H1 (cell line): ENCODE measurements around the gene TUT1. TPM values are rescaled to one million over a fixed set of nuclear protein-coding genes. Genes with fewer than 3 reads are reported as not detected.

Source experiments
- CTCF ChIA-PET: fragments of 300-600 bp; sonication (Branson Sonifier 250); formaldehyde crosslinking; loops from one replicate; lab custom pipeline; 2021; ENCODE audit not compliant: partially characterized antibody; lab: Charles Lee
- POLR2A ChIA-PET: fragments of 300-600 bp; sonication (Branson Sonifier 250); formaldehyde crosslinking; loops from one replicate; lab custom pipeline; 2021; ENCODE audit warnings: inconsistent platforms; ENCODE audit not compliant: partially characterized antibody; lab: Charles Lee
- DNase-seq, 2 experiments: peaks; one replicate each; pipeline versions ENCODE4 v3.0.0 to v3.0.0-alpha.2; 2010 to 2022; ENCODE audit warnings: low spot score in 2 of 2, low read depth in 1 of 2, mixed read lengths in 1 of 2
- FAIRE-seq: peaks from 2 replicates; lab custom pipeline; 2011; peaks lifted over from hg19 to GRCh38; lab: Jason Lieb, UNC
- H2AFZ ChIP-seq: 2 replicates; pipeline ENCODE4 v1.8.1; 2012; ENCODE audit warnings: low read length, inconsistent platforms
- H2AK5ac ChIP-seq: 2 replicates; pipeline ENCODE4 v1.6.1; 2013; ENCODE audit warnings: low read depth, low read length
- H2BK120ac ChIP-seq: replicated peaks from 2 replicates; pipeline ENCODE3; 2013; ENCODE audit warnings: low read depth, low read length, inconsistent platforms
- H2BK12ac ChIP-seq: 2 replicates; pipeline ENCODE4 v1.6.1; 2013; ENCODE audit warnings: low read depth, low read length
- H2BK15ac ChIP-seq: 2 replicates; pipeline ENCODE4 v1.6.1; 2013; ENCODE audit warnings: low read length
- H2BK20ac ChIP-seq: 2 replicates; pipeline ENCODE4 v1.6.1; 2013; ENCODE audit warnings: low read length
- H2BK5ac ChIP-seq: 2 replicates; pipeline ENCODE4 v1.6.1; 2013; ENCODE audit warnings: low read depth, low read length
- H3K14ac ChIP-seq: 2 replicates; pipeline ENCODE4 v1.6.1; 2013; ENCODE audit warnings: inconsistent platforms; ENCODE audit not compliant: insufficient read length
- H3K18ac ChIP-seq: 2 replicates; pipeline ENCODE4 v1.6.1; 2013; ENCODE audit warnings: low read length; ENCODE audit errors: extremely low read depth
- H3K23ac ChIP-seq: 2 replicates; pipeline ENCODE4 v1.6.1; 2013; ENCODE audit warnings: inconsistent platforms; ENCODE audit not compliant: insufficient read length
- H3K23me2 ChIP-seq: 2 replicates; pipeline ENCODE4 v1.6.1; 2013; ENCODE audit warnings: low read depth, low read length
- H3K27ac ChIP-seq: 2 replicates; pipeline ENCODE4 v1.6.1; 2011; ENCODE audit warnings: low read depth, low read length, inconsistent platforms
- H3K27me3 ChIP-seq, 4 experiments: replicated peaks in 1 of 4; 1 replicate in 1 of 4; 2 replicates in 3 of 4; pipeline versions ENCODE4 v1.6.1 to v1.8.1; 2011 to 2013; ENCODE audit warnings: low read length in 3 of 4, mild to moderate bottlenecking in 3 of 4, inconsistent platforms in 2 of 4, mixed read lengths in 2 of 4, moderate library complexity in 1 of 4; ENCODE audit not compliant: control insufficient read depth in 3 of 4, insufficient read depth in 3 of 4; ENCODE audit errors: extremely low read depth in 1 of 4
- H3K36me3 ChIP-seq, 4 experiments: 2 replicates each; pipeline versions ENCODE4 v1.6.1 to v1.8.1; 2011 to 2013; ENCODE audit warnings: mild to moderate bottlenecking in 4 of 4, low read length in 3 of 4, moderate library complexity in 2 of 4, control low read depth in 1 of 4, inconsistent platforms in 1 of 4; ENCODE audit not compliant: insufficient read depth in 4 of 4, control insufficient read depth in 2 of 4
- H3K4ac ChIP-seq: replicated peaks from 2 replicates; pipeline ENCODE3; 2013; ENCODE audit warnings: low read length, low read depth, mixed read lengths, inconsistent platforms; ENCODE audit not compliant: insufficient read length
- H3K4me1 ChIP-seq, 4 experiments: replicated peaks in 1 of 4; 1 replicate in 1 of 4; 2 replicates in 3 of 4; pipeline versions ENCODE4 v1.6.1 to v1.8.1; 2011 to 2013; ENCODE audit warnings: low read length in 3 of 4, inconsistent platforms in 2 of 4, mixed read lengths in 1 of 4; ENCODE audit not compliant: insufficient read depth in 4 of 4, control insufficient read depth in 3 of 4
- H3K4me2 ChIP-seq, 2 experiments: 2 replicates each; pipeline versions ENCODE4 v1.6.1 to v1.8.1; 2011 to 2013; ENCODE audit warnings: low read depth in 2 of 2, low read length in 2 of 2, control low read depth in 1 of 2, inconsistent platforms in 1 of 2, mild to moderate bottlenecking in 1 of 2; ENCODE audit not compliant: insufficient read depth in 1 of 2
- H3K4me3 ChIP-seq, 4 experiments: fragments of 200-600, 300-600 bp in 1 of 4; sonication (generic), shearing (Covaris generic), sonication (Bioruptor Twin) in 1 of 4; 2 replicates each; pipeline versions ENCODE4 v1.5.1 to v1.8.1; 2011 to 2016; ENCODE audit warnings: low read length in 4 of 4, low read depth in 3 of 4, control low read depth in 2 of 4, inconsistent platforms in 2 of 4, mild to moderate bottlenecking in 2 of 4, mixed read lengths in 1 of 4, moderate library complexity in 1 of 4; ENCODE audit not compliant: insufficient read depth in 2 of 4; ENCODE audit errors: extremely low read depth in 1 of 4
- H3K56ac ChIP-seq: replicated peaks from 2 replicates; pipeline ENCODE3; 2013; ENCODE audit warnings: low read depth, mild to moderate bottlenecking, mixed read lengths, low read length, inconsistent platforms; ENCODE audit not compliant: insufficient read length
- H3K79me1 ChIP-seq: 2 replicates; pipeline ENCODE4 v1.6.1; 2013; ENCODE audit warnings: low read depth, low read length, control low read depth
- H3K79me2 ChIP-seq, 2 experiments: 2 replicates each; pipeline versions ENCODE4 v1.6.1 to v1.8.1; 2012 to 2013; ENCODE audit warnings: low read length in 2 of 2, mild to moderate bottlenecking in 2 of 2, inconsistent platforms in 1 of 2; ENCODE audit not compliant: insufficient read depth in 2 of 2, control insufficient read depth in 1 of 2
- H3K9ac ChIP-seq, 4 experiments: replicated peaks in 1 of 4; 1 replicate in 1 of 4; 2 replicates in 3 of 4; pipeline versions ENCODE4 v1.6.1 to v1.8.1; 2011 to 2013; ENCODE audit warnings: low read depth in 3 of 4, low read length in 3 of 4, control low read depth in 2 of 4, mild to moderate bottlenecking in 2 of 4, moderate library complexity in 2 of 4, inconsistent platforms in 1 of 4; ENCODE audit errors: extremely low read depth in 1 of 4
- H3K9me3 ChIP-seq, 2 experiments: 2 replicates each; pipeline versions ENCODE4 v1.6.1 to v1.8.1; 2012 to 2013; ENCODE audit warnings: mild to moderate bottlenecking in 2 of 2, moderate library complexity in 2 of 2, control low read depth in 1 of 2, inconsistent platforms in 1 of 2, low read depth in 1 of 2, low read length in 1 of 2, mixed read lengths in 1 of 2; ENCODE audit not compliant: insufficient read depth in 2 of 2
- H4K20me1 ChIP-seq, 2 experiments: replicated peaks in 1 of 2; 2 replicates each; pipeline versions ENCODE3 to v1.8.1; 2011 to 2013; ENCODE audit warnings: inconsistent platforms in 2 of 2, low read length in 2 of 2, mild to moderate bottlenecking in 1 of 2; ENCODE audit not compliant: insufficient read depth in 2 of 2, control insufficient read depth in 1 of 2
- H4K5ac ChIP-seq: 2 replicates; pipeline ENCODE4 v1.6.1; 2013; ENCODE audit warnings: low read length, low read depth, mixed read lengths, inconsistent platforms; ENCODE audit not compliant: insufficient read length
- H4K8ac ChIP-seq: 2 replicates; pipeline ENCODE4 v1.8.0; 2013; ENCODE audit warnings: mild to moderate bottlenecking, moderate library complexity, low read length, inconsistent platforms; ENCODE audit not compliant: insufficient read depth; ENCODE audit errors: extremely low read depth
- H4K91ac ChIP-seq: replicated peaks from 2 replicates; pipeline ENCODE3; 2013; ENCODE audit warnings: low read length, mixed read lengths, inconsistent platforms; ENCODE audit not compliant: insufficient read length
- HDAC2 ChIP-seq, 2 experiments: fragments of 300-600 bp in 1 of 2; sonication (generic) in 1 of 2; IDR thresholded peaks; 2 replicates each; pipeline ENCODE4 v1.6.1; 2011 to 2012; ENCODE audit warnings: low read depth in 2 of 2, low read length in 2 of 2, mild to moderate bottlenecking in 2 of 2, moderate library complexity in 2 of 2, borderline replicate concordance in 1 of 2, inconsistent platforms in 1 of 2
- JUND ChIP-seq: IDR thresholded peaks from 2 replicates; pipeline ENCODE4 v1.6.1; 2011; ENCODE audit warnings: mild to moderate bottlenecking, improper control_type of control experiment, low read length
- KDM1A ChIP-seq: fragments of 200-600, 300-600 bp; sonication (generic); IDR thresholded peaks from 2 replicates; pipeline ENCODE4 v1.7.1; 2016; ENCODE audit warnings: mild to moderate bottlenecking, low read length, borderline replicate concordance
- KDM5A ChIP-seq: fragments of 200-600 bp; IDR thresholded peaks from 2 replicates; pipeline ENCODE4 v1.7.1; 2012; ENCODE audit warnings: mild to moderate bottlenecking, low read length, inconsistent platforms, mixed read lengths
- SAP30 ChIP-seq: fragments of 300-600 bp; sonication (generic); IDR thresholded peaks from 2 replicates; pipeline ENCODE4 v1.7.1; 2012; ENCODE audit warnings: low read length, moderate library complexity, mild to moderate bottlenecking, inconsistent platforms; ENCODE audit not compliant: insufficient read depth, insufficient replicate concordance
- SIN3A ChIP-seq, 2 experiments: IDR thresholded peaks in 1 of 2; conservative IDR thresholded peaks in 1 of 2; 2 replicates each; pipeline ENCODE4 v1.6.1; 2011 to 2012; ENCODE audit warnings: low read length in 2 of 2, improper control_type of control experiment in 1 of 2, low read depth in 1 of 2, mild to moderate bottlenecking in 1 of 2
- TCF12 ChIP-seq: IDR thresholded peaks from 2 replicates; pipeline ENCODE4 v1.6.1; 2011; ENCODE audit warnings: low read depth, mild to moderate bottlenecking, low read length
- WGBS, 2 experiments: shearing (Covaris generic) in 1 of 2; methylation state at CpG; one replicate each; pipeline versions ENCODE4 v1.1.6 to v1.1.7; 2013 to 2015; ENCODE audit warnings: low lambda C conversion rate in 2 of 2, mixed read lengths in 2 of 2, inconsistent platforms in 1 of 2, low coverage in 1 of 2, missing lambda C conversion rate in 1 of 2; ENCODE audit not compliant: insufficient replicate concordance in 2 of 2, insufficient coverage in 1 of 2, insufficient read length in 1 of 2; ENCODE audit errors: extremely low coverage in 1 of 2, missing lambda C conversion rate in 1 of 2; 5-methylcytosine and 5-hydroxymethylcytosine counted together
- polyA plus RNA-seq, 7 experiments: library from polyadenylated mRNA; depleted of rRNA in 3 of 7; stranded (reverse) in 5 of 7; unstranded in 2 of 7; fragments of >200 nt in 5 of 7; fragments of 200-250 nt in 2 of 7; gene quantifications; 1 replicate in 5 of 7; 2 replicates in 1 of 7; 4 replicates in 1 of 7; pipeline versions ENCODE4 v1.2.1 to v1.2.3, GENCODE V29; 2011 to 2013; ENCODE audit warnings: missing spikeins in 2 of 7, mixed read lengths in 2 of 7
- total RNA-seq: library from RNA; stranded (reverse); fragmentation: NEBNext Ultra II Directional; extraction: Animal tissue kit (Norgen Biotek cat#: 25700); gene quantifications from 2 replicates; pipeline ENCODE4 v1.2.1, GENCODE V29; 2021
- TF ChIP-seq, protein P1 (sequence below): IDR thresholded peaks from 2 replicates; pipeline ENCODE4 v1.6.1; 2011; ENCODE audit warnings: low read depth, mild to moderate bottlenecking, low read length; ENCODE audit not compliant: insufficient read depth
- TF ChIP-seq, protein P2 (sequence below): IDR thresholded peaks from 2 replicates; pipeline ENCODE4 v1.6.1; 2012; ENCODE audit warnings: inconsistent platforms

The TUT1 gene
- total and polyA plus RNA-seq, 2 of the 8 experiments (the other 6 are each of a cell fraction or from before 2014, with no cell fraction given) = 17.8 to 24.6 TPM

DNA sequence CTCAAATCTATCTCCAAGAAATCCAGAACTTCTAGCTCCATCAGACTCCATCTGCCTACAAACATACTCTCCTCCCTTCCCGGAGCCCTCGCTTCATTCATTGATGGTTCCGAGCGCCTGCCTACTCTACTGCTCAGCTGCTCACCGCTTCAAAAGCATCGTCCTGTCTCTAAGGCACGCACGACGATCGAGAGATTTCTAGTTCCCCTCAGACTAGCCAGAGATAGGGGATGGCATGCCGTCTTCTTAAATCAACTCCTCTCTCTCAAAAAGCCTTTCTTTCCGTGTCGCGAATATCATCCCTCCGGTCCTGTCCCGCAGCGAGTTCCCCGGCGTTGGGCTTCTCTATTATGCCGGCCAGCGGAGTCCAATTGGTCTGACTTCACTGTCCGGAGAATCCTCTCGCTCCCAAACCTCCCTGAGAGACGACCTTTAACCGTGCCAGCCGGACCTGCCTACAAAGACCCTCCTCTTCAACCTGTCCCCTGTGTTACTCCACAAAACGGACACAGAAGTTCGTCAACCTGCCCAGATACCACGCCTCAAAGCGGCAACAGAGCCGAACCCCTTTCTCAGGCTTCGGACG, 18.2 kb downstream of the TUT1 start:
- Histone ChIP-seq H2BK12ac (no peak overlapping the region; the same call in 1 of the 2 replicates), H3K9ac (peak overlapping the region; percentile 79 to 95 (median 94)), H3K4me3 (peak overlapping the region; percentile 90 to 100 (median 91)), H2BK120ac (peak overlapping the region; percentile 50), H3K79me1 (0 out of 2 replicates have a peak, but pooled peaks cover 4% of the 10 kb centered on the region), H3K79me2 (peaks cover 0 to 45% of the 10 kb centered on the region in 2 experiments), H3K23me2 (peaks cover 13% of the 10 kb centered on the region), H4K8ac (peak overlapping the region; percentile 96; the same call in 1 of the 2 replicates), H4K20me1 (peaks cover 0 to 18% of the 10 kb centered on the region in 2 experiments), H2BK5ac (peak overlapping the region; percentile 62; the same call in 1 of the 2 replicates), H3K56ac (peak overlapping the region; percentile 43), H2AK5ac (no peak overlapping the region), H3K14ac (no peak overlapping the region), H3K4me1 (peaks cover 0 to 11% (median 7%) of the 10 kb centered on the region in 4 experiments; a peak in 4 of 7 replicates), H2AFZ (no peak overlapping the region), H3K23ac (no peak overlapping the region), H3K27ac (peak overlapping the region; percentile 75), H2BK20ac (no peak overlapping the region), H3K18ac (peak overlapping the region; percentile 85; the same call in 1 of the 2 replicates), H3K4ac (peak overlapping the region; percentile 76), H4K91ac (peak overlapping the region; percentile 79), H3K36me3 (peaks cover 27 to 54% (median 45%) of the 10 kb centered on the region in 4 experiments), H4K5ac (peak overlapping the region; percentile 96), H3K27me3 (no peaks in the 10 kb centered on the region), H2BK15ac (no peak overlapping the region), H3K4me2 (peak overlapping the region; percentile 73 to 85), H3K9me3 (no peaks in the 10 kb centered on the region)
- DNase-seq = no peak
- ChIA-PET CTCF (interaction anchor here (0.5 to 4.5 kb wide), 11 partner anchors 13 to 179 kb away, joined by 3 to 22 read pairs (median 4); partner anchors contain the start of genes EML3 and MTA2), POLR2A (interaction anchor here (0.6 to 20.7 kb wide), 41 partner anchors 8 to 996 kb away, joined by 3 to 336 read pairs (median 4); partner anchors contain the start of genes BSCL2, C11orf98, CSKMT and GANAB)
- FAIRE-seq = no peak
- 2% methylated on average over 32 of the region's 33 CpGs; no CpG with 5 or more reads in 1 of the 2 experiments for WGBS, 2 experiments
- TF ChIP-seq SAP30 (peak; percentile 81), JUND (no peak), KDM5A (no peak), KDM1A (no peak), HDAC2 (IDR thresholded peaks at IDR 0.05; ENCODE audit: borderline replicate concordance in 1 of 2, low read depth in 2 of 2, low read length in 2 of 2) (peak in 1 of 2 experiments; percentile 36; a peak in 1 of 4 replicates), SIN3A (conservative IDR thresholded peaks at IDR 0.05 in 1 of 2, IDR thresholded peaks at IDR 0.05 in 1 of 2; ENCODE audit: low read depth in 1 of 2, low read length in 2 of 2) (peak in 1 of 2 experiments; percentile 2; a peak in 1 of 4 replicates), TCF12 (no peak)
- TF ChIP-seq, protein P1, sequence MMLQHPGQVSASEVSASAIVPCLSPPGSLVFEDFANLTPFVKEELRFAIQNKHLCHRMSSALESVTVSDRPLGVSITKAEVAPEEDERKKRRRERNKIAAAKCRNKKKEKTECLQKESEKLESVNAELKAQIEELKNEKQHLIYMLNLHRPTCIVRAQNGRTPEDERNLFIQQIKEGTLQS = no peak
- TF ChIP-seq, protein P2, sequence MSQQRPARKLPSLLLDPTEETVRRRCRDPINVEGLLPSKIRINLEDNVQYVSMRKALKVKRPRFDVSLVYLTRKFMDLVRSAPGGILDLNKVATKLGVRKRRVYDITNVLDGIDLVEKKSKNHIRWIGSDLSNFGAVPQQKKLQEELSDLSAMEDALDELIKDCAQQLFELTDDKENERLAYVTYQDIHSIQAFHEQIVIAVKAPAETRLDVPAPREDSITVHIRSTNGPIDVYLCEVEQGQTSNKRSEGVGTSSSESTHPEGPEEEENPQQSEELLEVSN = no peak
